Stimulated activated CD4-positive, alpha-beta T cell treated with anti-CD3 and anti-CD28 coated beads, Interleukin-4, amount 100 ng/mL, for 1 hour (primary cell): Measurements from ENCODE around the gene ARID1B.
"Not testable (repeated sequence)": the region's sequence is repeated elsewhere in the genome, so short reads cannot be mapped to it uniquely, and the experiment has no call there.

ENCODE experiments used
- DNase-seq: peaks from one replicate; pipeline ENCODE4 v3.0.0-alpha.2; 2020

ARID1B gene

GRCh38 chr6:157145656-157146285 is 368.6 kb downstream of the ARID1B start:
- no peak for DNase-seq

GRCh38 chr6:157147054-157148026 is 370.2 kb downstream of the ARID1B start:
- not testable (repeated sequence) for DNase-seq

- DNase-seq = no peak
Observed at GRCh38 chr6:157148391-157149323, 371.5 kb downstream of the ARID1B start.

GRCh38 chr6:157150076-157150475 is 372.9 kb downstream of the ARID1B start:
- DNase-seq = no peak

GRCh38 chr6:157151029-157151428 is 373.9 kb downstream of the ARID1B start:
- DNase-seq = no peak

- no peak for DNase-seq
Observed at GRCh38 chr6:157151989-157152388, 374.8 kb downstream of the ARID1B start.

- no peak for DNase-seq
Observed at GRCh38 chr6:157152556-157152955, 375.4 kb downstream of the ARID1B start.

GRCh38 chr6:157155804-157156203 is 378.6 kb downstream of the ARID1B start:
- no peak for DNase-seq

- no peak for DNase-seq
Observed at GRCh38 chr6:157157258-157157657, 380.1 kb downstream of the ARID1B start.

- no peak for DNase-seq
Observed at GRCh38 chr6:157158456-157158855, 381.3 kb downstream of the ARID1B start.

- no peak for DNase-seq
Observed at GRCh38 chr6:157158897-157159296, 381.7 kb downstream of the ARID1B start.

- no peak for DNase-seq
Observed at GRCh38 chr6:157159348-157159747, 382.2 kb downstream of the ARID1B start.

- DNase-seq = no peak
Observed at GRCh38 chr6:157161912-157162311, 384.7 kb downstream of the ARID1B start.

GRCh38 chr6:157162766-157163433 is 385.7 kb downstream of the ARID1B start:
- DNase-seq = no peak

GRCh38 chr6:157163434-157164159 is 386.4 kb downstream of the ARID1B start:
- no peak for DNase-seq

- DNase-seq = no peak
Observed at GRCh38 chr6:157164972-157165371, 387.8 kb downstream of the ARID1B start.

GRCh38 chr6:157166784-157167183 is 389.6 kb downstream of the ARID1B start:
- no peak for DNase-seq

GRCh38 chr6:157167837-157168236 is 390.7 kb downstream of the ARID1B start:
- DNase-seq = no peak

GRCh38 chr6:157168471-157168870 is 391.3 kb downstream of the ARID1B start:
- no peak for DNase-seq

GRCh38 chr6:157169226-157169625 is 392.0 kb downstream of the ARID1B start:
- no peak for DNase-seq

- no peak for DNase-seq
Observed at GRCh38 chr6:157169656-157170055, 392.5 kb downstream of the ARID1B start.

GRCh38 chr6:157170535-157170934 is 393.4 kb downstream of the ARID1B start:
- DNase-seq = no peak
